C1 segment of cervical spinal cord (tissue), 14 donors: Measurements from ENCODE around the gene SLC25A40.

Experiments used
- DNase-seq, 14 donors: peaks; one replicate each; lab custom pipeline; 2025; lab: John Stamatoyannopoulos, UW

Gene SLC25A40

DNA sequence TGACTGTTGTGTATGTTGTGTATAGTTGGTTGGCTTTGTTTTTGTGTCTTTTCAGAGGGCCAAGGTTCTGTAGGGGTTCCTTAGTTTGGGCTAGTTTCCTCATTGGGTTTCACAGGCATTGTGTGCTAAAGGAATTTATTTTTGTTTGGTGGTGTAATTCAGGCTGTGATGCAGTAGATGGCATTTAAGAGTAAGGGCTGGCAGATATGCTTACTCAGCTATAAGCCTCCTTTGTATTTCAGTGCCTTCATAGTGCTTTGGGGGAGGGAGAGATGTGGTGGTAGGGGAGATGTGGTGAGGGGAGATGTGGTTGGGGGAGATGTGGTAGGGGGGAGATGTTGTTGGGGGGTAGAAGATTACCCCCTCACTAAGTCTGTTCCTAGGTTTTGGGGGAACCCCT lies 91.7 kb downstream of the SLC25A40 start:
- no peak for DNase-seq
